ENCODE measurements around the gene SMO. TPM values are rescaled to one million over a fixed set of nuclear protein-coding genes. Genes with fewer than 3 reads are reported as not detected.
A peak's percentile ranks its signal among the peaks of the same experiment; 100 is the strongest.

SMO gene
- total RNA-seq, 6 experiments from 2014 or later = 6.4 to 21.2 (median 12.1) TPM

DNA sequence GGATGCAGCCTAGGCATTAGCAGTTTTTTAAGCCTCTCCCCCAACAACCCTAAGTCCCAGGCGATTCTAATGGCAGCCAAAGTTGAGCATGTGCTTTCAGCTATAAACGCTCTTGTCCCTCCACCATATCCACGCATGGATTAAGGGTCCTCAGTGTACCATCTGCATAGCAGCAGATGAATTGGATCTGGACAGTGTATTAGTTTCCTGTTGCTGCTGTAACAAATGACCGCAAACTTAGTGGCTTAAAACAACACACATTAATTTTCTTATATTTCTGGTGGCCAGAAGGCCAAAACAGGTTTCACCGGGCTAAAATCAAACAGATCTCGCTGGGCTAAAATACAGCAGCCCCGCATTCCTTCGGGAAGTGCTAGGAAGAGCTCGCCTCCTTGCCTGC lies 30.8 kb upstream of the SMO start:
- ATAC-seq (no peak), DNase-seq (no peak)
- intact Hi-C loops (cut with DNase I) = no loop called here
- Histone ChIP-seq H3K4me3 (no peak overlapping the region), H3K27me3 (no peaks in the 10 kb centered on the region), H3K4me1 (no peaks in the 10 kb centered on the region), H3K36me3 (no peaks in the 10 kb centered on the region), H3K27ac (no peak overlapping the region), H3K9me3 (no peaks in the 10 kb centered on the region)
- 98% methylated on average over 7 of the region's 9 CpGs for WGBS (ENCODE audit: insufficient coverage, low coverage, low lambda C conversion rate, missing lambda C conversion rate)
- TF ChIP-seq POLR2A (IDR thresholded peaks at IDR 0.05) = no peak
- no peak for TF ChIP-seq CTCF (IDR thresholded peaks at IDR 0.05)

- DNase-seq (no peak), ATAC-seq (peak in 3 of 4 donors; percentile 19 to 34 (median 20))
- intact Hi-C loops (cut with DNase I) = no loop called here
- Histone ChIP-seq H3K27me3 (no peaks in the 10 kb centered on the region), H3K4me1 (no peaks in the 10 kb centered on the region), H3K36me3 (no peaks in the 10 kb centered on the region), H3K9me3 (no peaks in the 10 kb centered on the region), H3K4me3 (no peak overlapping the region), H3K27ac (no peak overlapping the region)
- no CpG with 5 or more reads among the region's 3 CpGs for WGBS (ENCODE audit: insufficient coverage, low coverage, low lambda C conversion rate, missing lambda C conversion rate)
- TF ChIP-seq POLR2A (IDR thresholded peaks at IDR 0.05) (no peak), CTCF (IDR thresholded peaks at IDR 0.05) (no peak)
Observed at GRCh38 chr7:129159539-129159938, 28.9 kb upstream of the SMO start.

DNA sequence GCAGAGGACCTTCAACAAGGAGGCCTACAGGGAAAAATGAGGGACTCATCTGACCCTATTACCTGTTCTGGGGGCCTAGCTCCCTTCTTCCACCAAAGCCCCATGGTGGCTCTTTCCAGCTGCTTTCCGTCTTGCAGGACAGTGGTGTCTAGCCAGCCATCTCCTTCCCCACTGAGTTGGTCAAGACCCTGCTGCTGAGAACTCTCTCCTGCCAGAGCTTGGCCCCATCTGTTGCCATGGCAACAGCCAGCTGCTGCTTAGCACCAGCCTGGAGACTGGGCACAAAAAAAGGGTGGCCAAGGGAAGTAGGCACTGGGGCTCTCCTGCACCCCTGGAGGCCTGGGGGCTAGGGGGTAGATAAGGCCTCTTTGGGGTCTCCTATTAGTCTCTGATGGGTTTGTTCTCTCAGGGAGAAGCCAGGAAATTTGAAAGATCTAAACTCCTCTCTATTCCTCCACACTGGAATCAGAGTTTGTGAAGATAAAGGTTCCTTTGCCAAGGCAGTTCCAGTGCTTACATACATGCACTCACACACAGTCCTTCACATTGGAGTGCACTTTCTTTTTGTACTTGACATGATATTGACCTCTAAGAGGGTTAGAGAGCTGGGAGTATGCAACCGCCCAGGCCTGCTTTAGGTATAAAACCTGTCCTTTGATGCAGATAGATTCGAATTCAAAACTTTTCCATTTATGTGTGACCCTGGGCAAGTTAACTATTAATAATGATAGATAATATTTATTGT lies 28.1 kb upstream of the SMO start:
- Histone ChIP-seq H3K4me3 (no peak overlapping the region), H3K36me3 (no peaks in the 10 kb centered on the region), H3K27me3 (no peaks in the 10 kb centered on the region), H3K4me1 (no peaks in the 10 kb centered on the region), H3K9me3 (no peaks in the 10 kb centered on the region), H3K27ac (no peak overlapping the region)
- no peak for DNase-seq
- 89% methylated on average over 3 of the region's 3 CpGs for WGBS (ENCODE audit: insufficient coverage, low coverage, low lambda C conversion rate, missing lambda C conversion rate)
- no peak for ATAC-seq
- intact Hi-C loops (cut with DNase I) = loop anchor here (5.0 kb wide), 1 partner anchor 52 kb away; no protein-coding TSS in a partner anchor
- TF ChIP-seq CTCF (IDR thresholded peaks at IDR 0.05) (no peak), POLR2A (IDR thresholded peaks at IDR 0.05) (no peak)

- H3K4me3 ChIP-seq = no peak overlapping the region
- H3K27me3 ChIP-seq = no peaks in the 10 kb centered on the region
- intact Hi-C loops (cut with DNase I) = loop anchor here (5.0 kb wide), 1 partner anchor 51 kb away; no protein-coding TSS in a partner anchor
- WGBS (ENCODE audit: insufficient coverage, low coverage, low lambda C conversion rate, missing lambda C conversion rate) = 51% methylated on average over 2 of the region's 5 CpGs
- no peak overlapping the region for H3K27ac ChIP-seq
- H3K9me3 ChIP-seq = no peaks in the 10 kb centered on the region
- ATAC-seq = no peak
- TF ChIP-seq POLR2A (IDR thresholded peaks at IDR 0.05) (no peak), CTCF (IDR thresholded peaks at IDR 0.05) (no peak)
- DNase-seq = no peak
- no peaks in the 10 kb centered on the region for H3K36me3 ChIP-seq
- no peaks in the 10 kb centered on the region for H3K4me1 ChIP-seq
Observed at GRCh38 chr7:129161524-129162225, 26.8 kb upstream of the SMO start.
